HepG2 (cell line): ENCODE data around the gene LTK. TPM values are rescaled to one million over a fixed set of nuclear protein-coding genes. Genes with fewer than 3 reads are reported as not detected.
A peak's percentile ranks its signal among the peaks of the same experiment; 100 is the strongest.
"Not testable (repeated sequence)": the region's sequence is repeated elsewhere in the genome, so short reads cannot be mapped to it uniquely, and the experiment has no call there.

ENCODE experiments used
- ATAC-seq: fragments of 200-7000 bp; cut with Tn5 transposase; 3 replicates; pipeline ENCODE4 v1.9.1; 2020; ENCODE audit warnings: mild to moderate bottlenecking, moderate library complexity
- BruUV-seq: library from RNA; stranded (reverse); fragments of 400-500 nt; replicated peaks from 2 replicates; lab custom pipeline; 2021; lab: Mats Ljungman, UMichigan
- CTCF ChIA-PET: fragments of 300-600 bp; formaldehyde crosslinking; extraction: SDS; loops from one replicate; lab custom pipeline; 2021; ENCODE audit warnings: low total read pairs, inconsistent platforms, low intra/inter-chr PET ratio; lab: Yijun Ruan, JAX
- POLR2A ChIA-PET: fragments of 350-600 bp; sonication (Branson Sonifier 250); formaldehyde crosslinking; loops from one replicate; lab custom pipeline; 2020; ENCODE audit warnings: antibody characterized with exemption, inconsistent platforms; lab: Yijun Ruan, JAX
- DNase-seq: peaks from one replicate; pipeline ENCODE4 v3.0.0-alpha.2; 2015; ENCODE audit warnings: low spot score
- FAIRE-seq: peaks from 3 replicates; lab custom pipeline; 2011; peaks lifted over from hg19 to GRCh38; lab: Jason Lieb, UNC
- H2AFZ ChIP-seq: one replicate; pipeline ENCODE4 v1.6.1; 2011; ENCODE audit warnings: low read length, inconsistent platforms
- H3K27ac ChIP-seq: fragments of 300-600 bp; 3 replicates; pipeline ENCODE4 v1.8.0; 2011; ENCODE audit warnings: mixed run types, mild to moderate bottlenecking, mixed read lengths, low read length, inconsistent platforms; ENCODE audit not compliant: insufficient read depth; ENCODE audit errors: extremely low read length
- H3K27me3 ChIP-seq, 2 experiments: fragments of 200-600 bp in 1 of 2; 2 replicates in 1 of 2; 3 replicates in 1 of 2; pipeline versions ENCODE4 v1.6.0 to v1.8.0; 2011; ENCODE audit warnings: low read length in 2 of 2, mild to moderate bottlenecking in 2 of 2, moderate library complexity in 2 of 2, inconsistent platforms in 1 of 2; ENCODE audit not compliant: insufficient read depth in 2 of 2, control insufficient read depth in 1 of 2
- H3K36me3 ChIP-seq, 2 experiments: fragments of 200-600 bp in 1 of 2; replicated peaks in 1 of 2; 2 replicates in 1 of 2; 3 replicates in 1 of 2; pipeline versions ENCODE4 v1.5.1 to v1.8.0; 2011; ENCODE audit warnings: low read length in 2 of 2, inconsistent platforms in 1 of 2; ENCODE audit not compliant: insufficient read depth in 2 of 2, control insufficient read depth in 1 of 2
- H3K4me1 ChIP-seq: 2 replicates; pipeline ENCODE4 v1.5.1; 2012; ENCODE audit warnings: low read length, inconsistent platforms; ENCODE audit not compliant: insufficient read depth
- H3K4me2 ChIP-seq: 2 replicates; pipeline ENCODE4 v1.6.0; 2011; ENCODE audit warnings: low read depth, low read length, inconsistent platforms
- H3K4me3 ChIP-seq, 3 experiments: fragments of 200-600 bp in 1 of 3; sonication (generic), shearing (Covaris generic) in 1 of 3; replicated peaks in 1 of 3; 2 replicates each; pipeline ENCODE4 v1.5.1; 2011 to 2016; ENCODE audit warnings: low read length in 3 of 3, inconsistent platforms in 2 of 3, low read depth in 2 of 3, mild to moderate bottlenecking in 2 of 3, control low read depth in 1 of 3, mixed read lengths in 1 of 3; ENCODE audit not compliant: insufficient read depth in 1 of 3
- H3K79me2 ChIP-seq: one replicate; pipeline ENCODE4 v1.6.1; 2011; ENCODE audit warnings: low read length, inconsistent platforms; ENCODE audit not compliant: insufficient read depth
- H3K9ac ChIP-seq: 2 replicates; pipeline ENCODE4 v1.6.0; 2011; ENCODE audit warnings: mild to moderate bottlenecking, low read depth, low read length, inconsistent platforms; ENCODE audit not compliant: insufficient read depth
- H3K9me3 ChIP-seq: 2 replicates; pipeline ENCODE4 v1.5.1; 2012; ENCODE audit warnings: mild to moderate bottlenecking, low read length
- H4K20me1 ChIP-seq: 2 replicates; pipeline ENCODE4 v1.6.0; 2011; ENCODE audit warnings: inconsistent platforms, mild to moderate bottlenecking, low read length, moderate library complexity; ENCODE audit not compliant: insufficient read depth
- BRF2 ChIP-seq: sonication (generic); formaldehyde crosslinking; IDR thresholded peaks from 2 replicates; pipeline ENCODE4 v1.8.1; 2022; ENCODE audit warnings: mild to moderate bottlenecking, missing genetic modification reagents
- GTF2F1 ChIP-seq: fragments of 150-350 bp; IDR thresholded peaks from 2 replicates; pipeline ENCODE4 v1.6.1; 2014; ENCODE audit warnings: low read length
- HNF4A ChIP-seq: sonication (generic); formaldehyde crosslinking; IDR thresholded peaks from 2 replicates; pipeline ENCODE4 v1.4.0; 2020; ENCODE audit warnings: missing genetic modification reagents
- HOXA3 ChIP-seq: sonication (generic); formaldehyde crosslinking; IDR thresholded peaks from 2 replicates; pipeline ENCODE4 v1.5.0; 2020; ENCODE audit warnings: missing genetic modification reagents
- KLF15 ChIP-seq: sonication (generic); formaldehyde crosslinking; IDR thresholded peaks from 2 replicates; pipeline ENCODE4 v1.8.1; 2023; ENCODE audit warnings: borderline replicate concordance, mild to moderate bottlenecking, inconsistent platforms, missing genetic modification reagents, mixed read lengths
- PAF1 ChIP-seq: IDR thresholded peaks from 2 replicates; pipeline ENCODE4 v1.6.1; 2016; ENCODE audit warnings: missing genetic modification reagents, missing compliant biosample characterization
- RFX1 ChIP-seq: fragments of 450-650 bp; IDR thresholded peaks from 2 replicates; pipeline ENCODE4 v1.6.1; 2017
- WGBS: methylation state at CpG from one replicate; pipeline ENCODE4 v1.1.6; 2017; ENCODE audit warnings: low lambda C conversion rate; 5-methylcytosine and 5-hydroxymethylcytosine counted together
- in situ Hi-C: cut with HindIII; loops from 2 replicates; pipeline ENCODE4 v1.10.0; 2017; ENCODE audit warnings: low pct_unique_long_range_greater_than_20kb; ENCODE audit not compliant: extremely low pct_ligation_motif_present
- intact Hi-C: fragments of 100-400 bp; cut with micrococcal nuclease; formaldehyde crosslinking; loops from one replicate; pipeline ENCODE4 v1.10.0; 2022; ENCODE audit not compliant: unreplicated experiment
- polyA plus RNA-seq, 8 experiments: library from polyadenylated mRNA; depleted of rRNA in 3 of 8; stranded (reverse) in 7 of 8; unstranded in 1 of 8; fragments of >200 nt; fragmentation: Illumina TruSeq in 4 of 8; extraction: Trizol in 4 of 8; gene quantifications; 2 replicates each; pipeline versions ENCODE4 v1.2.1 to v1.2.3, GENCODE V29; 2011 to 2016; ENCODE audit warnings: low read depth in 4 of 8, missing spikeins in 1 of 8, mixed read lengths in 1 of 8; ENCODE audit not compliant: insufficient read depth in 1 of 8
- total RNA-seq, 5 experiments: library from RNA; depleted of rRNA; stranded (reverse); fragments of >200 nt; fragmentation: Illumina TruSeq; extraction: Trizol; gene quantifications; 2 replicates each; pipeline ENCODE4 v1.2.3, GENCODE V29; 2016; ENCODE audit warnings: low read depth in 1 of 5
- TF ChIP-seq, protein P1 (sequence below): sonication (generic); formaldehyde crosslinking; IDR thresholded peaks from 2 replicates; pipeline ENCODE4 v1.9.0; 2022; ENCODE audit warnings: low read depth, missing genetic modification reagents
- TF ChIP-seq, protein P2 (sequence below): sonication (generic); formaldehyde crosslinking; IDR thresholded peaks from 2 replicates; pipeline ENCODE4 v1.5.1; 2020; ENCODE audit warnings: mild to moderate bottlenecking, missing genetic modification reagents, moderate library complexity

The LTK gene
- total and polyA plus RNA-seq, 2 of the 13 experiments (the other 11 are each of a cell fraction or from before 2014, with no cell fraction given) = 0.01 TPM; not detected in 1

GRCh38 chr15:41473418-41473817 is 40.2 kb downstream of the LTK start (continued):
- TF ChIP-seq, protein P1, sequence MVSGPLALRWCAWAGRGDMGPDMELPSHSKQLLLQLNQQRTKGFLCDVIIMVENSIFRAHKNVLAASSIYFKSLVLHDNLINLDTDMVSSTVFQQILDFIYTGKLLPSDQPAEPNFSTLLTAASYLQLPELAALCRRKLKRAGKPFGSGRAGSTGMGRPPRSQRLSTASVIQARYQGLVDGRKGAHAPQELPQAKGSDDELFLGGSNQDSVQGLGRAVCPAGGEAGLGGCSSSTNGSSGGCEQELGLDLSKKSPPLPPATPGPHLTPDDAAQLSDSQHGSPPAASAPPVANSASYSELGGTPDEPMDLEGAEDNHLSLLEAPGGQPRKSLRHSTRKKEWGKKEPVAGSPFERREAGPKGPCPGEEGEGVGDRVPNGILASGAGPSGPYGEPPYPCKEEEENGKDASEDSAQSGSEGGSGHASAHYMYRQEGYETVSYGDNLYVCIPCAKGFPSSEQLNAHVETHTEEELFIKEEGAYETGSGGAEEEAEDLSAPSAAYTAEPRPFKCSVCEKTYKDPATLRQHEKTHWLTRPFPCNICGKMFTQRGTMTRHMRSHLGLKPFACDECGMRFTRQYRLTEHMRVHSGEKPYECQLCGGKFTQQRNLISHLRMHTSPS = peak; percentile 64
- TF ChIP-seq HNF4A (peak; percentile 60), HOXA3 (0 out of 2 replicates have a peak, but pooled peaks have one; percentile 16)
- TF ChIP-seq, all 625 proteins: peak for 5

DNA sequence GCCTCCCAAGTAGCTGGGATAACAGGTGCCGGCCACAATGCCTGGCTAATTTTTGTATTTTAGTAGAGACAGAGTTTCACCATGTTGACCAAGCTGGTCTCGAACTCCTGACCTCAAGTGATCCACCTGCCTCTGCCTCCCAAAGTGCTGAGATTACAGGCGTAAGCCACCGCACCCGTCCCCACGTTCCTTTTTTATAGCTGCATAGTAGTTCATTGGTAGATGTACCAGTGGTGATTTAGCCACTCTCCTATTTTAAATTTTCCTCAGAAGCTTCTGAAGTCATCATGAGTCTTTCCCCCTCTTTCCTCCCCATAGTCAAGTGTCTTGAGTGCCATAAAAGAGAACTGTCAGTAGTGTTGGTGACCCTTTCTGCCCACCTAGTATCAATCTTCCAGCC is 44.0 kb downstream of the LTK start:
- DNase-seq, FAIRE-seq: not testable (repeated sequence)

DNA sequence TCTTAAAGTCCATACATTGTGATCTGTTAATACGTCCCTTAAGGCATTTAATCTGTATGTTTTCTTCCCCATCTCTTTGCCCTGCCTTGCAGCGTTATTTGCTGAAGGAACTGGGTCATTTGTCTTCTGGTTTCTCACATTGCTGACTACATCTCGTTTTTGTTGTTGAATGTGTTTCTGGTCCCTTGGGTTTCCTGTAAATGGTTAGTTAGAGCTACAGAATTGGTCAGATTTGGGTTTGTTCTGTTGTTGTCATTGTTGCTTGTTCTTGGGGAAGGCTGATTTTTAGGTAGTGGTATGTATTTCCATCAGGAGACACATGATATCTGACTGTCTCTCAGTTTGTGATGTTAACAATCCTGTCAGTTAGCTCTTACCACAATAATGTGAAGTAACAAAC is 46.9 kb downstream of the LTK start:
- Histone ChIP-seq H3K4me3 (no peak overlapping the region), H3K9me3 (no peaks in the 10 kb centered on the region), H3K4me2 (no peak overlapping the region), H2AFZ (no peak overlapping the region), H4K20me1 (no peaks in the 10 kb centered on the region), H3K9ac (no peak overlapping the region), H3K36me3 (peaks cover 3 to 67% of the 10 kb centered on the region in 2 experiments), H3K27ac (no peak overlapping the region), H3K27me3 (no peaks in the 10 kb centered on the region), H3K4me1 (no peaks in the 10 kb centered on the region), H3K79me2 (no peaks in the 10 kb centered on the region)
- intact Hi-C loops (loop anchor here (5.0 kb wide), 1 partner anchor 41 kb away; no protein-coding TSS in a partner anchor), in situ Hi-C loops (no loop called here)
- FAIRE-seq = no peak
- CTCF ChIA-PET = interaction anchor here (0.9 to 1.6 kb wide), 4 partner anchors 40 to 438 kb away, joined by 3 to 13 read pairs (median 4); no protein-coding TSS in a partner anchor
- POLR2A ChIA-PET = interaction anchor here (1.8 kb wide), 1 partner anchor 26 kb away, joined by 4 read pairs; no protein-coding TSS in a partner anchor
- 87% methylated on average over 3 of the region's 3 CpGs for WGBS
- ATAC-seq = no peak
- BruUV-seq = no TSS peak
- DNase-seq = no peak
- TF ChIP-seq PAF1 (CRISPR knock-in tag) (no peak), RFX1 (no peak), KLF15 (CRISPR knock-in tag) (no peak), GTF2F1 (no peak), BRF2 (no peak)
- TF ChIP-seq, protein P2, sequence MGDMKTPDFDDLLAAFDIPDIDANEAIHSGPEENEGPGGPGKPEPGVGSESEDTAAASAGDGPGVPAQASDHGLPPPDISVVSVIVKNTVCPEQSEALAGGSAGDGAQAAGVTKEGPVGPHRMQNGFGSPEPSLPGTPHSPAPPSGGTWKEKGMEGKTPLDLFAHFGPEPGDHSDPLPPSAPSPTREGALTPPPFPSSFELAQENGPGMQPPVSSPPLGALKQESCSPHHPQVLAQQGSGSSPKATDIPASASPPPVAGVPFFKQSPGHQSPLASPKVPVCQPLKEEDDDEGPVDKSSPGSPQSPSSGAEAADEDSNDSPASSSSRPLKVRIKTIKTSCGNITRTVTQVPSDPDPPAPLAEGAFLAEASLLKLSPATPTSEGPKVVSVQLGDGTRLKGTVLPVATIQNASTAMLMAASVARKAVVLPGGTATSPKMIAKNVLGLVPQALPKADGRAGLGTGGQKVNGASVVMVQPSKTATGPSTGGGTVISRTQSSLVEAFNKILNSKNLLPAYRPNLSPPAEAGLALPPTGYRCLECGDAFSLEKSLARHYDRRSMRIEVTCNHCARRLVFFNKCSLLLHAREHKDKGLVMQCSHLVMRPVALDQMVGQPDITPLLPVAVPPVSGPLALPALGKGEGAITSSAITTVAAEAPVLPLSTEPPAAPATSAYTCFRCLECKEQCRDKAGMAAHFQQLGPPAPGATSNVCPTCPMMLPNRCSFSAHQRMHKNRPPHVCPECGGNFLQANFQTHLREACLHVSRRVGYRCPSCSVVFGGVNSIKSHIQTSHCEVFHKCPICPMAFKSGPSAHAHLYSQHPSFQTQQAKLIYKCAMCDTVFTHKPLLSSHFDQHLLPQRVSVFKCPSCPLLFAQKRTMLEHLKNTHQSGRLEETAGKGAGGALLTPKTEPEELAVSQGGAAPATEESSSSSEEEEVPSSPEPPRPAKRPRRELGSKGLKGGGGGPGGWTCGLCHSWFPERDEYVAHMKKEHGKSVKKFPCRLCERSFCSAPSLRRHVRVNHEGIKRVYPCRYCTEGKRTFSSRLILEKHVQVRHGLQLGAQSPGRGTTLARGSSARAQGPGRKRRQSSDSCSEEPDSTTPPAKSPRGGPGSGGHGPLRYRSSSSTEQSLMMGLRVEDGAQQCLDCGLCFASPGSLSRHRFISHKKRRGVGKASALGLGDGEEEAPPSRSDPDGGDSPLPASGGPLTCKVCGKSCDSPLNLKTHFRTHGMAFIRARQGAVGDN (CRISPR knock-in tag) = no peak

More for the DNA sequence above, 44.0 kb downstream of the LTK start:
- H3K36me3 ChIP-seq = peaks cover 11 to 58% of the 10 kb centered on the region in 2 experiments
- CTCF ChIA-PET, H2AFZ ChIP-seq, ATAC-seq, H4K20me1 ChIP-seq, H3K4me3 ChIP-seq, H3K27me3 ChIP-seq, H3K9ac ChIP-seq, H3K79me2 ChIP-seq, H3K9me3 ChIP-seq, BruUV-seq, H3K4me2 ChIP-seq, in situ Hi-C loops, POLR2A ChIA-PET, H3K27ac ChIP-seq, H3K4me1 ChIP-seq: not testable (repeated sequence)
- 100% methylated on average over 6 of the region's 6 CpGs for WGBS
- intact Hi-C loops = loop anchor here (5.0 kb wide), 1 partner anchor 38 kb away; no protein-coding TSS in a partner anchor
